GM23338 (cell line): Measurements from ENCODE around the gene KCNE1.

ENCODE experiments used
- CTCF ChIP-seq, 2 experiments: fragments of 200-600 bp in 1 of 2; sonication (generic) in 1 of 2; conservative IDR thresholded peaks; 2 replicates each; pipeline versions ENCODE4 v1.5.1 to v1.6.1; 2016 to 2017; ENCODE audit warnings: antibody characterized with exemption in 2 of 2, low read depth in 2 of 2, mild to moderate bottlenecking in 2 of 2, moderate library complexity in 1 of 2
- EZH2phosphoT487 ChIP-seq: fragments of 200-600 bp; sonication (generic); IDR thresholded peaks from one replicate; pipeline ENCODE4 v1.8.1; 2018; ENCODE audit warnings: antibody characterized with exemption; ENCODE audit not compliant: unreplicated experiment
- POLR2AphosphoS5 ChIP-seq: IDR thresholded peaks from 2 replicates; pipeline ENCODE4 v1.6.1; 2016; ENCODE audit warnings: antibody characterized with exemption, low read depth
- ZNF462 ChIP-seq: fragments of 250-450 bp; sonication (Bioruptor Pico); IDR thresholded peaks from 2 replicates; pipeline ENCODE4 v1.5.0; 2020; ENCODE audit warnings: mild to moderate bottlenecking, moderate library complexity

GRCh38 chr21:34560021-34560420 is 48.0 kb upstream of the KCNE1 start:
- TF ChIP-seq CTCF (conservative IDR thresholded peaks at IDR 0.05; ENCODE audit: low read depth in 2 of 2) (no peak), EZH2phosphoT487 (no peak), POLR2AphosphoS5 (no peak), ZNF462 (CRISPR knock-in tag) (no peak)
